HUDEP-2 (cell line): ENCODE results near the gene EEPD1.
"Not testable (repeated sequence)": the region's sequence is repeated elsewhere in the genome, so short reads cannot be mapped to it uniquely, and the experiment has no call there.

Experiments
- DNase-seq, 76 experiments: peaks; one replicate each; lab custom pipeline; 2025; ENCODE audit not compliant: unreplicated experiment in 76 of 76; lab: John Stamatoyannopoulos, UW

EEPD1 gene

DNA sequence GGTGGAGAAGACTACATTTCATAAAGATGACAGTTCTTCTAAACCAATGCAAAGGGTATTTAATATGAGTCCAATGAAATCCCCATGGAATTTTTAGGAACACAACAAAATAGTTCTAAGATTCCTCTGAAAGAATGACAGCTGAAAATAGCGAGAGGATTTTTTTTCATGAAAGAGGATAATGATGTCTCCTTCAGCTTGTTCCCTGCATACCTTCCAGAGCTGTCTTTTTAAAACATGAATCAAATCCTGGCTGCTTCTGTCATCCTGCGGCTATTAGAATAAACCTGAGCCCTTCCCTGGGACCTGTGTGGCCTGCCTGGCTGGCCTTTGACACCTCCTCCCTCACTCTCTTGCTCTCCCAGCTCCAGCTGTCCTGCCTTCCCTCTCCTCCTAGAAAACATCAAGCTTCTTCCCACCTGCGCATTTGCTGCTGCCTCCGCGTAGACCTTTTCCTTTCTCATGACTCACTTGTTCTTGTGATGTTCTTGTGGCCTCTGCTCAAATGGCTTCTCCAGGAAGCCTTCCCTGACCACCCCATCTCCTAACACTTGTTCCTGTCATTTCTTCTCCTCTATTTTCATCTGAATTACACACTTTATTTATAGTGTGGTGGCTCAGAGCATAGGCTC, 57.4 kb downstream of the EEPD1 start:
- DNase-seq, result no peak

DNA sequence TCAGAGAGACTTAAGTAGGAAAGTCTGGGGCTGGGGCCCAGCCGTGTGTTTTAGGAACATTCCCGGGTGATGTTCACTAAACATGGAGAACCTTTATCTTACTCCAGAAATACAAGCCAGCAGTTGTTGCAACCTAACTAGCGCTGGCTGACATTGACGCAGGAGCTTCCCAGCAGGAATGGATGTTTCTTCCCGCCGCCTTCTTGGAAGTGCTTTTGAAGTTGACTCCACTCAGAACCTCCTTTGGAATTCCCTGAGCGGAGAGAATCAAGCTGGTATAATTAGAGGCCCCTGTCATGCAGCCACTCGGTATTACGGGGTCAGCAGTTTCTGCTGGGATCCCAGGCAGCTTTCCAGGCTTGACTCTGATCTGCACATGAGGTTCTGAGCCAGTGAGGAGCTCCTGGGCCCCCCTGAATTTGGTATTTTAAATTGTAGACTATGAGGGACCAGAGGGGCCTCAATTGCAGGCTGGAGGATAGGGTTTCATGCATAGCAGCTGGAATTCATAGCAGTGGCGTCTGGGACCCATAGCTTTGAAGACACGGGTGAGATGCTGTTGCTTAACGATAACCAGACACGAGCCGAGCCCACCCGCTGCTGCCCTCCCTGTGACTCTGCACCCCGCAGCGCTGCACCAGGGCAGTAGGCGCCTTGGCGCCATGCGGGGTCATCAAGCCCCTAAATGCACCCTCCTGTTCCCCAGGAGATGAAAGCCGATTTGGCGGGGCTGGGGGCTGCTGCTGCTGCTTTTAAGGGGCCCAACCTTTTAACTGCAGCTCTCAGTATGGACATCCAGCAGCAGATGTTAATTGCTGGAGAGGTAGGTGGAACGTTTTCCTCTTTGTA, 61.8 kb downstream of the EEPD1 start:
- DNase-seq, result no peak

DNA sequence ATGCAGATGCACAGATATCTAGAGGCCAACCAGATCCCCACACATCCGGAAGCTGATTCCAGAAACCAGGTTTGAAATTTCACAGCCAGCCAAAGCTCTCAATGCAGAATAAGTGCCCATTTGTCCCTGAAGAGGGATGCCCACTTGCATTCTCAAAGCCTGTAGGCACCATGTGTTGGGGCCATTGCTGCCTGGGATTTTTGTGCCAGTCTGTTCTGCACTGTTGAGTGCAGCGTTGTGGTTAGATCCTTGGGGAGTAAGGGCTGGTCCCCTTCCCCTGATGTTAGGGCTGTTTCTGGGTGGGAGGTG, 62.4 kb downstream of the EEPD1 start:
- no peak for DNase-seq

DNA sequence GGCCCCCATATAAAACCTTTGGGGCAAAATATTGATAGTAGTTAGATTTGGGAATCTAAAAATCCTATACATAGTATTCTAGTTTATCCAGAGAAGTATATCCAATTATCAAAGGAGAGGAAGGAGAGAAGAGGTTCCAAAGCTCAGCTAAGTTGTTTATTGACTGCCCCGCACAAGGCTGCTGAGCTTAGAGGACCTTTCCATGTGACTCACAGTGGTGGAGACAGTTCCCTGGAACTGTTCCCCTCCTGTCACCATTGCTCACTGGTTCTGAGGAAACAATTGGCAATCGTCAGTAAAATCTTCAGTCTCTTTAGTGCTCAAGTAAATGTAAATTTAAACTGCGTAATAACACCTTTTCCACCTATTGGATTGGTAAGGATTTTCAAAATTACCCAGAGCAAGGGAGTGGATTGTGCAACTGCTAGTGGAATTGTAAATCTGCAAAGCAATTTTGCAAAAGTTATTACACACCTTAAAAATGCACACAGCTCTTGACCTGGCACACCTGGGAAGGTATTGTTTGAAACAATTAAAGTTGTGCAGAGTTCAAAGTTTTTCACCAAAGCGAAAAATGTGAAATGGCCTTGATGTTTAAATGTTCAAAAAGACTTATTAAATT, 63.1 kb downstream of the EEPD1 start:
- DNase-seq, result no peak

DNA sequence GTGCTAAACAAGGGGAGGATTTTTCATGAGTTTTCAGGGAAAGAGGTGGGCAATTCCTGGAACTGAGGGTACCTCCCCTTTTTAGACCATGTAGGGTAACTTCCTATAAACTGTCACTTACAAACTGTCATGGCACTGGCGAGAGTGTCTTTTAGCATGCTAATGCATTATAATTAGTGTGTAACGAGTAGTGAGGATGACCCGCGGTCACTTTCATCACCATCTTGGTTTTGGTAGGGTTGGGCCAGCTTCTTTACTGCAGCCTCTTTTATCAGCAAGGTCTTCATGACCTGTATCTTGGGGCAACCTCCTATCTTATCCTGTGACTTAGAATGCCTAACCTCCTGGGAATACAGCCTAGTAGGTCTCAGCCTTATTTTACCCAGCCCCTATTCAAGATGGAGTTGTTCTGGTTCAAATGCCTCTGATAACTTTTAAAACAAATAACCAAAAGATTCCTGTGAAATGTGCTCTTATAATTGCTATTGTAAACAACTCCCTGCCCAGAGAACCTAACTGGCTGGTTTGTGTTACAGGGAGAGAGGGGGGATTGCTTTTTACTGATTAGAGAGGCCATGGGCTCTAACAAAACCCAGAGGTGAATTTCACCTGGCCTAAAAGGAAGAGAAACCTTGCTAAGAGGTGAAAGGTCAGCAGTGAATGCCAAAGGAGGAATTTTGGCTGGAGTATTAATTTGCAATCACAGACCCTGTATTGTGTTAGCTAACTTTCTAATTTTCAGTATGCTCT, 64.3 kb downstream of the EEPD1 start:
- DNase-seq, result peak in 1 of 76 experiments; percentile 1

DNA sequence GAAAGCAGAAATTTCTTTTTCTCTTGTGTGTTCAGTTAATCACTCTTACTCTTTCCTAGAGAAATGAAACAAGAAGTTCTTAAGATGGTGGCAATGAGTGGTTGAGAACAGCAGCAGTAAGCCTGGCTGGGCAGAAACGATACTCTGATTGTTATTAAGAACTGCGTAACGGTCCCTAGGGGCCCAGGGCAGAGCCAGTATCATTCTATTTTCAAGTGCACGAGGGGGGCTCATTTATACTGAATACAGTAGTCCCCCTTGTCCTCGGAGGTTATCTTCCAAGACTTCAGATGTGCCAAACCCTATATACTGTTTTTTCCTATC, 64.9 kb downstream of the EEPD1 start:
- DNase-seq, result no peak

DNA sequence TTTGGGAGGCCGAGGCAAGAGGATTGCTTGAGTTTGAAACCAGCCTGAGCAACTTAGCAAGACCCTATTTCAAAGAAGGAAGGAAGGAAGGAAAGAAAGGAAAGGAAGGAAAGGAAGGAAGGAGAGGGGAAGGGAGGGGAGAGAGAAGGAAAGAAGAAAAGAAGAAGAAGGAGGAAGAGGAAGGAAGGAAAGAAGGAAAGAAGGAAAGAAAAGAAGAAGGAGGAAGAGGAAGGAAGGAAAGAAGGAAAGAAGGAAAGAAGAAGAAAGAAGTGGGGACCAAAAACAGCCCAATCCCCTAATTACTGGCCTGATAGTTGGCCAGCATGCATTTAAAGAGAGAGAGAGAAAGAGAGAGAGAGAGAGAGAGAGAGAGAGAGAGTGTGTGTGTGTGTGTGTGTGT, 66.4 kb downstream of the EEPD1 start:
- DNase-seq, result no peak

DNA sequence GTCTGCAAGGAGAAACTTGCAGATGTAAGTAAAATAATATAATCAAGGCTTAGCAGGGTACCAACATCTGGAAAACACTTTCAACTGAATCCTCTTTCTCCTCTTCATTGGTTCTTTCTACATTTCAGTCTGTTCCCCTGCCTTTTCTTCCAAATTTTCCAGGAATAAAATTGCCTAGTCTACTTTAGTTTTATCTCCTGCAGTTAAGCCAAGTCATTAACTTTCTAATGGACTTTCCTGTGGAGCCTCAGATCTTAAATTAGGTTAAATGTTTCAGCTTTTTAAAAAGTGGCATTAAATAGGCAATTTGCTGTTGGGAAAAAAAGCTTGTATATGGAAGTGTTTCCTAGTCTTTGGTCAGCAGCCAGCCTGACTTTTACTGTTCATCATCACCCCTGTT, 70.8 kb downstream of the EEPD1 start:
- DNase-seq, result no peak

DNA sequence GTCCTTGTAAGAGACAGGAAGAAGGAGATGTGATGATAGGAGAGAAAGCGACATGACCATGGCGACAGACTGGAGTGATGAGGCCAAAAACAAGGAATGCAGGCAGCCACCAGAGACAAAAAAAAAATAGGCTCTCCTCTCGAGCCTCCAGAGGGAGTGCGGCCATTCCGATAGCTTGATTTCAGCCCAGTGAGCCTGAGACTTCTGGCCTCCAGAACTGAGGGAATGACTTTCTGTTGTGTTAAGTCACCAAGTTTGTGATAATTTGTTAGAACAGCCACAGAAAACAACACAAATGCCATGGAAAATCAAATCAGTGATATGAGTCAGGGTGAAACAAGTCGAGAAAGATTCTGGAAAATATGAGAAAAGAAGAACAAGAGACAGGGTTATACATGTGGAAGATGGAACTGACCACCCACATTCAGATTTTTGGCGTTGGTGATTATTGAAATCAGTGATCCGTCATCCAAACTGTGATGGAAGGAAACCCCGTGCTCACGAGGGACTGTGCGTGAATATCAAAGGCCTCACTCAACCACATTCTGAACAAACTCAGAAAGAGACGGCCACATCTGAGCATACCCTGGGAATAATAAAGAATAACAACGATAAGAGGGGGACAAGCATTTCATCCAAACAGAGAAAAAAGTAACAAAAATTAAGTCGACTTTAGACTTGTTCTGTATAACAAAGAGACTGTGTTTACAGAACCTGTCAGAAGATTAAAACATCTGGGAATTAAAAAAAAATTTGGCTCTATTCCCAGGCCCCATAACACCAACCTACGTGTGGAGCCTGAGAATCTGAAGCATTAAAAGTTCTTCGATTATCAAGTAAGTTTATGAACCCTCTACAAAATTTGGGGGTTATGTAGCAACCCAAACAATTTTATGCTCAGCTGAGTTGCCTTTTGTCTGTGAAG, 72.1 kb downstream of the EEPD1 start:
- DNase-seq, result no peak

DNA sequence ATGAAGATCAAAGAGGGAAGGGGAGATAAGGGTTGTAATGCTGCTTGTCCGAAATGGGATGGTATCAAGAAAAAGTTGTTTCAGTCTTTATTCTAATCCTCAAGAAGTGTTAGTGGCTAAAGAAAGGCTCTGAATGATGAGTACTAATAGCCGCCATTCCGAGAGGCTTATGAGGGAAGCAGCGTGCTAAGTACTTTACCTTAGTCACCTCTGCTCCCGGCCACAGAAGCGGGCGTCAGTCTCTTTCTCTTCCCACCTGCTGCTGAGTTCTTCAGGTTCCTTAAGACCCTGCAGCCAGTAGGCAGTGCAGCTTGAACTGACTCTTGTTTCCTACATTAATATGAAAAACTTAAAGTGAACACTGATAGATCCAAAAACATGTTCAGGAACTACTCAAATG, 73.1 kb downstream of the EEPD1 start:
- no peak for DNase-seq

DNA sequence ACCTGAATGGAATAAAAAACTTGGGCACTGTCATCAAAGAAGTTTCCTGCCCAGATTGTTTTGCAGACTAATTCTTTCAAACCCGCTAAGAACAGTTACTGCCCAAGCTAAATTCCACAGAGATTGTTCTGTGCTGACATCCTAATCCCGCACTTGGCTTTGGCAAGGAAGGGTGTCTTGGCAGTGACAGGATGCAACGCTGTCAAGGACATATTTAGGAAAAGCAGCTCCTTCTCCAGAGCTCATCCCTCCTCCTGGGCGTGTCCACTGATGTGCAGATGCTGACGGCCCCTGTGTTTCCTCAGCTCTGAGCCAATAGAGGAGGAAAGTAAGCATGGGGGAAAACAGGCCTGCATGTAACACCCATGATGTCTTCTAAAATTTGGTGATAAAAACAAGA, 74.2 kb downstream of the EEPD1 start:
- no peak for DNase-seq

DNA sequence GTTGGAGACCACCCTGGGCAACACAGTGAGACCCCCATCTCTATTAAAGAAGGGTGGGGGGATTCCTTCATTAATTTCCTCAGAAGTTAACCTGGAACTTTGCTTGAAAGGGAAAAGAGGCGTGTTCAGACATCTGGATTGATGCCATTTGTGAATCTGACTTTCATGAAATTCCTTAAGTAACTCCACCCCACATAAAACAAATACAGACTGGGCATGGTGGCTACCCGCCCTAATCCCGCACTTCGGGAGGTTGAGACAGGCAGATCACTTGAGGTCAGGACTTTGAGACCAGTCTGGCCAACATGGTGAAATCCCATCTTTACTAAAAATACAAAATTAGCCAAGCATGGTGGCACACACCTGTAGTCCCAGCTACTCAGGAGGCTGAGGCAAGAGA, 75.0 kb downstream of the EEPD1 start:
- DNase-seq, result no peak

DNA sequence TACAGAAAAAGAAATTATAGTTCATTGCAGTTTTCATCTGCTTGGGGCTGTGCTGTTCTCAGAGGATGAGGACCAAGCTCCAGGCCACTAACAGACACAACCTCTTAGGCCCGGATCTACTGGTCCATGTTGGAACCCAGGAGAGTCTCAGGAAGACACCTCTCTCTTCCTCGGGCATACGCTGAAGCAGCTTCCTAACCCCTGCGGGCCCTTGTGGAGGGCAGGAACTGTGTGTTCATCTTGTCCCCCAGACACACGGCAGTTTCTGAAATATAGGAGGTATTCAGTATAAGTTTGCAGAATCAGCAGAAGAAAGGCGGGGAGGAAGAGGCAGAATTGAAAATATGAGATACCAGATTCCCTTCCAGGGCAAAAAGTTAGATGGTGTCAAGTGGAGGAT, 78.4 kb downstream of the EEPD1 start:
- no peak for DNase-seq

DNA sequence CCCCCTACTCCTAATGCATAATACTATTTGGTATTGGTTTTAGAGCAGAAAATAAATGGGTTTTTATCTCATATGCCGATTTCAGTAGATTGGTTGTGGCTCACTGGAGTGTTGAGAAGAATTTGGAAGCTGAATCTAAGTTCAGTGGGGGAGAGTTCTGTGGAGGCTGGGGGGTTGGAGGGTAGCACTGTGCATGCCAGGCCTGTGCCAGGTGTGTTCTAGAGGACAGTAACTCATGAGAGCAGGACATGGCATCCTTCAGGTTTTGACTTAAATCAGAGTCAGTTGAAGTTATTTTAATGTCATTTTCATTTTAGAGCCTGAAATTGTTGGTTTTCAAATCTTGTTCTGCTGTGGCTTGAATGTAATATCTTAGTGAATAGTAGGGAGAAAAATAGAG, 79.5 kb downstream of the EEPD1 start:
- DNase-seq, result no peak

DNA sequence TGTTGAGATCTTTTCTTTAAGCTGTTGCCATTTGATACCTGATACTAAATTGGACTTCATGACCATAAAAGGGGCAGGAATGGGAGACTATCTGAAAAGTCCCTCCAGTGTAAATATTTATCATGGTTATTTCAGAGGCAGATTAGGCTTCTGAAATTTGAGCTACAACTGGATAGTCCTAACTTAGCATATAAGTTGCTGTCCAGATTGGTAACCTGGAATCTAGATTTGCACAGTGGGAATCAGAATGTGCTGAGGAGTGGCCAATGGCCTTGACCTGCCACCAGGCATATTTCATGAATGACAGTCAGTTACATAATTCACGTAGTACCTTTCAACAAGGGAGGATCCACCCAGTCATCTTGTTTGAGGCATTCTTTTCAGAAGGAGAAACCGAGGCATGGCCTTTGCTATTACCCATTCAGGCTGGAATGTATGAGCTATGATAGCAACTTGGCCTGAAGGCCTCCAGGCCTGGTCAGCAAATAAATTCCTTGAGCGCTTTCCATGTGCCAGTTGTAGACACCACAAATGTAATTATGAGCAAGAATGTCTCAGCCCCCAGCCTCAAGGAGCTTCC, 80.0 kb downstream of the EEPD1 start:
- DNase-seq, result no peak

DNA sequence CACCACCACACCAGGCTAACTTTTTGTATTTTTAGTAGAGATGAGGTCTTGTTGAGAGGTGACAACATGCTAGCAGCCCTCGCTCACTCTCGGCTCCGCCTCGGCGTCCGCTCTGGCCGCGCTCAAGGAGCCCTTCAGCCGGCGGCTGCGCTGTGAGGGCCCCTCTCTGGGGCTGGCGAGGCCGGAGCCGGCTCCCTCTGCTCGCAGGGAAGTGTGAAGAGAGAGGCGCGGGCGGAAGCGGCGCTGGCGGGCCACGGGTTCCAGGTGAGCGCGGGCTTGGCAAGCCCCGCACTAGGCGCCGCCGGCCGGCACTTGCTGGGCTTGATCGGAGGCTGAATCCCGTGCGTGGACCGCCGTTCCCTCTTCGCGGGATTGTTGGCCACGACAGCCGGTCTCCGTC, 83.0 kb downstream of the EEPD1 start:
- no peak for DNase-seq

DNA sequence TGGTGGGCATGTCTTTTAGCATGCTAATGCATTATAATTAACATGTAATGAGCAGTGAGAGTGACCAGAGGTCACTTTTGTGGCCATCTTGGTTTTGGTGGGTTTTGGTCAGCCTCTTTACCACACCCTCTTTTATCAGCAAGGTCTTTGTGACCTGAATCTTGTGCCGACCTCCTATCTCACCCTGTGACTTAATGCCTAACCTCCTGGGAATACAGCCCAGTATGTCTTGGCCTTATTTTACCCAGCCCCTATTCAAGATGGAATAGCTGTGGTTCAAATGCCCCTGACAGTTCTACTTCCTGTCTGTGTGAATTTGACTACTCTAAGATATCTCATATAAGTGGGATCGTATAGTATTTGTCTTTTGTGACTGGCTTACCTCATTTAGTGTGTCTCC, 85.1 kb downstream of the EEPD1 start:
- no peak for DNase-seq

DNA sequence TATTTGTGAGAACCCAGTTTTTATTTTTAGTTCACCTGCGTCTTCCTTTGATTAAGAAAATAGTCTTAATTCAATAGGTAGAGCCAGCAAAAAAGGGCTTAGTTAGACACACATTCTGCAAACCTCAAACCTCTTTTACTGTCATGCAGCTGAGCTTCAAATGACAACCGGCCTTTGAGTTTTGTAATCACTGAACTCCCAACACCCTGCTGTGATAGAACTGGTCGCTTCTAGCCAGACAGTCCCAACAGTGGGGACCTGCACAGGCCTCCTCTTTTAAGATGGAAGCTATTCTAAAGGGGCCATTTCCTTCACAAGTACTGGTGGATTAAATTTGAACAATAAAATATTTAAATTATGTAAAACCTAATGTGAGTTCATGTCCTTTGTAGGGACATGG, 90.3 kb downstream of the EEPD1 start:
- DNase-seq, result not testable (repeated sequence)

DNA sequence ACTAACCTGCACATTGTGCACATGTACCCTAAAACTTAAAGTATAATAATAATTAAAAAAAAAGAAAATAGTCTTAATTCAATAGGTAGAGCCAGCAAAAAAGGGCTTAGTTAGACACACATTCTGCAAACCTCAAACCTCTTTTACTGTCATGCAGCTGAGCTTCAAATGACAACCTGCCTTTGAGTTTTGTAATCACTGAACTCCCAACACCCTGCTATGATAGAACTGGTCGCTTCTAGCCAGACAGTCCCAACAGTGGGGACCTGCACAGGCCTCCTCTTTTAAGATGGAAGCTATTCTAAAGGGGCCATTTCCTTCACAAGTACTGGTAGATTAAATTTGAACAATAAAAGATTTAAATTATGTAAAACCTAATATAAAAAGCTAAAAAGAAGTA, 90.9 kb downstream of the EEPD1 start:
- not testable (repeated sequence) for DNase-seq

DNA sequence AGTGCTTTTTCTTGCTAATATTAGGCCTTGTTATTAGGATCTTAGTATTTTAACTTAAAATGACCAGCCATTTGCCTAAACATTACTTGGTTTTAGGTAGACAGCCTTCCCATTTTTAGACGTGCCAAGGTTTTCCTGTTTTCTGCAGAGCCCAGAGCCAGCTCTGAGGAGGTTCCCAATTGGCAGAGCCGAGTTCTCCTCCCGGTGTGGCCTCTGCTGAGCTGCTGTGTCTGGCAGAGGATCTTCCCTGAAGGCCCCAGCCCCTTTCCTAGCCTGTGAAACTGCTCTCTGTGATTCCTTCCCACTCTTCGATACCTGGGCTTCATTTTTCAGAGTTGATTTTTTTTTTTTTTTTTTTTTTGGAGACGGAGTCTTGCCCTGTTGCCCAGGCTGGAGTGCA, 91.4 kb downstream of the EEPD1 start:
- no peak for DNase-seq
